Left lung (tissue), 14 donors: Measurements from ENCODE around the gene PLPPR5. TPM values are rescaled to one million over a fixed set of nuclear protein-coding genes. Genes with fewer than 3 reads are reported as not detected.
A peak's percentile ranks its signal among the peaks of the same experiment; 100 is the strongest.
"Not testable (repeated sequence)": the region's sequence is repeated elsewhere in the genome, so short reads cannot be mapped to it uniquely, and the experiment has no call there.

Source experiments
- ATAC-seq: fragments of 200-7000 bp; cut with Tn5 transposase; one replicate; pipeline ENCODE4 v1.9.1; 2020; ENCODE audit warnings: moderate library complexity
- DNase-seq, 4 donors: peaks; one replicate each; pipeline ENCODE4 v3.0.0-alpha.2; 2013 to 2020
- H3K27ac ChIP-seq, 2 donors: fragments of 200-600 bp; sonication (generic) in 1 of 2; one replicate each; pipeline versions ENCODE4 v1.5.0 to v1.8.0; 2020 to 2021
- H3K27me3 ChIP-seq, 2 donors: fragments of 200-600 bp; sonication (generic) in 1 of 2; one replicate each; pipeline versions ENCODE4 v1.5.0 to v1.8.0; 2020 to 2021
- H3K36me3 ChIP-seq, 2 donors: fragments of 200-600 bp; sonication (generic) in 1 of 2; one replicate each; pipeline versions ENCODE4 v1.5.0 to v1.8.0; 2020 to 2021
- H3K4me1 ChIP-seq, 2 donors: fragments of 200-600 bp; one replicate each; pipeline ENCODE4 v1.8.0; 2021
- H3K4me3 ChIP-seq, 2 donors: fragments of 200-600 bp; sonication (generic) in 1 of 2; one replicate each; pipeline versions ENCODE4 v1.5.0 to v1.8.0; 2020 to 2021; ENCODE audit warnings: mild to moderate bottlenecking in 1 of 2
- H3K9me3 ChIP-seq, 2 donors: fragments of 200-600 bp; sonication (generic) in 1 of 2; one replicate each; pipeline versions ENCODE4 v1.5.0 to v1.8.0; 2020 to 2021
- intact Hi-C, 2 donors: fragments of 100-400 bp; cut with DNase I; formaldehyde crosslinking; loops; one replicate each; pipeline versions ENCODE4 v1.11.2 to v1.14.2; 2022
- long read RNA-seq, 12 donors: library from polyadenylated mRNA in 2 of 12; unstranded in 2 of 12; transcript quantifications; one replicate each; pipeline ENCODE4 v2.0.0 and lab custom pipeline, GENCODE V29; 2019 to 2026
- polyA plus RNA-seq, 6 donors: library from polyadenylated mRNA; unstranded; fragments of 120-200 nt; gene quantifications; one replicate each; pipeline ENCODE4 v1.2.1, GENCODE V29; 2013; ENCODE audit not compliant: insufficient read length in 6 of 6
- total RNA-seq, 2 donors: library from RNA; stranded (reverse); fragmentation: NEBNext Ultra II Directional; extraction: Animal tissue kit (Norgen Biotek cat#: 25700); gene quantifications; one replicate each; pipeline ENCODE4 v1.2.1, GENCODE V29; 2021
- TF ChIP-seq, protein P1 (sequence below), 2 donors: fragments of 200-600 bp; sonication (generic) in 1 of 2; IDR thresholded peaks; one replicate each; pipeline versions ENCODE4 v1.5.0 to v1.8.0; 2021; ENCODE audit warnings: antibody characterized with exemption in 2 of 2
- donor health status: DM: no; HTN: yes; CAD: no.
- donor health status: DM: no; HTN: no; CAD: no.

PLPPR5 gene, protein sequence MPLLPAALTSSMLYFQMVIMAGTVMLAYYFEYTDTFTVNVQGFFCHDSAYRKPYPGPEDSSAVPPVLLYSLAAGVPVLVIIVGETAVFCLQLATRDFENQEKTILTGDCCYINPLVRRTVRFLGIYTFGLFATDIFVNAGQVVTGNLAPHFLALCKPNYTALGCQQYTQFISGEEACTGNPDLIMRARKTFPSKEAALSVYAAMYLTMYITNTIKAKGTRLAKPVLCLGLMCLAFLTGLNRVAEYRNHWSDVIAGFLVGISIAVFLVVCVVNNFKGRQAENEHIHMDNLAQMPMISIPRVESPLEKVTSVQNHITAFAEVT
- total RNA-seq (under 1 TPM in 1 of 2 donors, not detected in 1; 0.06 TPM), polyA plus RNA-seq (1 to 10 TPM; 2.5 to 6.3 (median 4.1) TPM)
- long read RNA-seq, donor 1, partial matches to known transcripts: 0 of 3 reads
- long read RNA-seq, donor 1, other reads (novel, unspliced or antisense): 0 of 3 reads
- long read RNA-seq, donor 2, partial matches to known transcripts: 0 of 11 reads
- long read RNA-seq, donor 2, other reads (novel, unspliced or antisense): 9 of 11 reads
- long read RNA-seq, donor 3, partial matches to known transcripts: 0 of 2 reads
- long read RNA-seq, donor 3, other reads (novel, unspliced or antisense): 0 of 2 reads
- long read RNA-seq, donor 4: 0 reads
- long read RNA-seq, donor 5, partial matches to known transcripts: 0 of 2 reads
- long read RNA-seq, donor 5, other reads (novel, unspliced or antisense): 0 of 2 reads
- long read RNA-seq, donor 6, partial matches to known transcripts: 0 of 2 reads
- long read RNA-seq, donor 6, other reads (novel, unspliced or antisense): 0 of 2 reads
- long read RNA-seq, donor 7, full-length matches to known transcripts: 1 of 1 reads
- long read RNA-seq, donor 7, partial matches to known transcripts: 0 of 1 reads
- long read RNA-seq, donor 7, other reads (novel, unspliced or antisense): 0 of 1 reads
- long read RNA-seq, donor 8, full-length matches to known transcripts: 3 of 3 reads
- long read RNA-seq, donor 8, partial matches to known transcripts: 0 of 3 reads
- long read RNA-seq, donor 8, other reads (novel, unspliced or antisense): 0 of 3 reads
- long read RNA-seq, donor 9: 0 reads
- long read RNA-seq, donor 10: 0 reads
- long read RNA-seq, donor 11, transcript PLPPR5-201 (6 exons, 3,288 nt): major isoform, 5 of 5 reads
- long read RNA-seq, donor 11, partial matches to known transcripts: 0 of 5 reads
- long read RNA-seq, donor 11, other reads (novel, unspliced or antisense): 0 of 5 reads
- long read RNA-seq, donor 12: 0 reads

DNA sequence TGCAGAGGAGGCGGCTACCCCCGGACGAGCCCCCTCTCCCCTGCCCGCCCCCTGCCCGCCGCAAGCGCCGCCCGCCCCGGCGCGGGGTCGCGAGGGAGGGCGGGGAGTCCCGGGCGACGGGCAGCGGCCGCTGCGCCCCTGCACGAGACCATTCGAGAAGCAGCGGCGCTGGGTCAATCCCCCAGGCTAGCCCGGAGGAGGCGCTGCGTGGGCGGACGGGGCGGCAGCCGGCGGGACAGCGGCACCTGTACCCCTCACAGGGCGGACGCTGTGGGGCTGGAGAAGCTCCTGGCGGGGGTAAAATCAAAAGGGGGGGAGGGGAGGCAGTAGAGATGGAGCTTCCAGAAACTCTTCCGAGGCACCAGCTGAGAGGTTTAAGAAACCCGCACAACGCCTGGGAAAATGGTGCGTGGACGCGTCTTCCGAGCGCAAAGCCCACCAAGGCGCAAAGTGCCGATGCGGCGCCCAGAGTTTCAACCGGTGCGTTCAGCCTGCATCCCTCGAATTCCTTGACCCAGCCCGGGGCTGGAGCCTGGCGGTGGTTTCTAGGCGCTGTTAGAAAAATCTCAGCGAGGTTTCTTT is at the start of gene PLPPR5:
Gene PLPPR5 (minus strand): TSS at position 1 of the 582 bp plus-strand sequence. CDS start 190 bp downstream, outside the sequence.
- Histone ChIP-seq H3K4me1 (peaks cover 0 to 12% of the 10 kb centered on the region in 2 donors), H3K27me3 (peaks cover 42 to 64% of the 10 kb centered on the region in 2 donors), H3K36me3 (no peaks in the 10 kb centered on the region), H3K9me3 (no peaks in the 10 kb centered on the region), H3K27ac (no peak within 1 kb of the TSS), H3K4me3 (peak within 1 kb of the TSS; percentile 6 to 13)
- TF ChIP-seq, protein P1, sequence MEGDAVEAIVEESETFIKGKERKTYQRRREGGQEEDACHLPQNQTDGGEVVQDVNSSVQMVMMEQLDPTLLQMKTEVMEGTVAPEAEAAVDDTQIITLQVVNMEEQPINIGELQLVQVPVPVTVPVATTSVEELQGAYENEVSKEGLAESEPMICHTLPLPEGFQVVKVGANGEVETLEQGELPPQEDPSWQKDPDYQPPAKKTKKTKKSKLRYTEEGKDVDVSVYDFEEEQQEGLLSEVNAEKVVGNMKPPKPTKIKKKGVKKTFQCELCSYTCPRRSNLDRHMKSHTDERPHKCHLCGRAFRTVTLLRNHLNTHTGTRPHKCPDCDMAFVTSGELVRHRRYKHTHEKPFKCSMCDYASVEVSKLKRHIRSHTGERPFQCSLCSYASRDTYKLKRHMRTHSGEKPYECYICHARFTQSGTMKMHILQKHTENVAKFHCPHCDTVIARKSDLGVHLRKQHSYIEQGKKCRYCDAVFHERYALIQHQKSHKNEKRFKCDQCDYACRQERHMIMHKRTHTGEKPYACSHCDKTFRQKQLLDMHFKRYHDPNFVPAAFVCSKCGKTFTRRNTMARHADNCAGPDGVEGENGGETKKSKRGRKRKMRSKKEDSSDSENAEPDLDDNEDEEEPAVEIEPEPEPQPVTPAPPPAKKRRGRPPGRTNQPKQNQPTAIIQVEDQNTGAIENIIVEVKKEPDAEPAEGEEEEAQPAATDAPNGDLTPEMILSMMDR (IDR thresholded peaks at IDR 0.05): no peak
- peak; percentile 32 for ATAC-seq
- peak in 2 of 4 donors; percentile 27 to 80 for DNase-seq
- intact Hi-C loops: no loop called here

DNA sequence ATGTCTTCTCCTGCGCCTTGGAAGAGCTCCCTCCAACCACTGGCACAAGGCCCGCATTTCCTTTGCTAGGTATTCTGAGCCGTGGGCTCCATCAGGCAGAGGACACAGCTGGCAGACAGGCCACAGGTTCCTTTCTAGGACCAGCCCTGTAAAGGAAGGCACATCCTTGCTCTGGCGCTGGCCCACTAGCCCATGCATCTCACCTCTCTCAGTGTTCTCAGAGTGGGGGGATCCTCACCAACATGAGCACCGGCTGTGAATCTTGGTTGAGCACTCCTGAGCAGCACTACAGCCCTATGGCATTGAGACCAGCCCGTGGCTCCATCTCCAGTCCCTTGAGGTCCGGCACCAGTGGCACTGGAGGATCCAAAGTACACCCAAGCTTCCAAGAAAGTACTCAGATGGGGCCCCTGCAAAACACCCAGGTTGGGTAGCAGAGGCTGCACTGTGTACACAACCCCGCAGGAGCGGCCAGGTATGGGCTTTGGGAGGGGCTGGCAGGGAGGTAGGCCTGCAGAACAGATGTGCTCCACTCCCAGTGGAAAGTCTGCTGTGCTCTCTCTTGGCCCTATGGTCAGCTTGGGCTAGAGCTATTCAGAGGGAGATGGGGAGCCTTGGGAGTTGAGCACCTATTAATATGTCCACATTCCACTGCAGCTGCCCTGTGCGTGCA is 47.1 kb upstream of the PLPPR5 start:
- Histone ChIP-seq H3K4me1 (no peaks in the 10 kb centered on the region), H3K9me3 (peaks cover 0 to 3% of the 10 kb centered on the region in 2 donors), H3K27me3 (no peaks in the 10 kb centered on the region), H3K36me3 (no peaks in the 10 kb centered on the region), H3K4me3 (no peak overlapping the region), H3K27ac (no peak overlapping the region)
- peak in 1 of 4 donors; percentile 35 for DNase-seq
- no peak for ATAC-seq
- TF ChIP-seq, protein P1 (IDR thresholded peaks at IDR 0.05): no peak
- intact Hi-C loops: no loop called here

DNA sequence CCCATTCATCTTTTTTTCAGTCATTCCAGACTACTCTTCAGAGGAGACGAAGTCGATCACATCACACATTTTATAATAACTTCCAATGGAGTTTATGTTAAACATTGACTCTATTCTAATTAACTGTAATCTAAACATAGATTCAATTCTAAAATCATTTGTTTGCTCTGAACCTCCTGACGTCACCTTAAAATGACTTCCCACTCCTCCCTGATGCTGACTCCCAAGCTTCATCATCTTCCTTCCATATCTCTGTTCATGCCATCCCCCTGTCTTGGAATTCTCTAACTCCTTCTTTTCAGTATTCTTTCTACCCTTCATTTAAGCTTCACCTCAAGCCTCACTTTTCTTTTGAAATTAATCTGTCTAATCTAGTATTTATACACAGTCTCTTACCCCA is 45.1 kb upstream of the PLPPR5 start:
- no peaks in the 10 kb centered on the region for H3K36me3 ChIP-seq
- DNase-seq: no peak
- H3K4me3 ChIP-seq: no peak overlapping the region
- H3K27ac ChIP-seq: no peak overlapping the region
- TF ChIP-seq, protein P1 (IDR thresholded peaks at IDR 0.05): no peak
- intact Hi-C loops: no loop called here
- H3K27me3 ChIP-seq: no peaks in the 10 kb centered on the region
- H3K4me1 ChIP-seq: no peaks in the 10 kb centered on the region
- peaks cover 0 to 4% of the 10 kb centered on the region in 2 donors for H3K9me3 ChIP-seq
- no peak for ATAC-seq

DNA sequence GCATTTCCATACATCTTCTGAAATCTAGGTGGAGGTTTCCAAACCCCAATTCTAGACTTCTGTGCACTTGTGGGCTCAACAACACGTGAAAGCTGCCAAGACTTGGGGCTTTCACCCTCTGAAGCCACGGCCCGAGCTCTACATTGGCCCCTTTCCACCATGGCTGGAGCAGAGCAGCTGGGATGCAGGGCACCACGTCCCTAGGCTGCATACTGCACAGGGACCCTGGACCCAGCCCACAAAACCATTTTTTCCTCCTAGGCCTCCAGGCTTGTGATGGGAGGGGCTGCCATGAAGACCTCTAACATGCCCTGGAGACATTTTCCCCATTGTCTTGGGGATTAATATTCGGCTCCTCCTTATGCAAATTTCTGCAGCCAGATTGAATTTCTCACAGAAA is 32.1 kb upstream of the PLPPR5 start:
- ATAC-seq, H3K36me3 ChIP-seq, H3K27ac ChIP-seq, intact Hi-C loops, H3K27me3 ChIP-seq, DNase-seq, H3K4me3 ChIP-seq, H3K4me1 ChIP-seq: not testable (repeated sequence)
- H3K9me3 ChIP-seq: peaks cover 0 to 67% of the 10 kb centered on the region in 2 donors
